GM19395 (cell line): ENCODE results near the gene GRHL1.

Experiments used
- ATAC-seq: cut with Tn5 transposase; IDR thresholded peaks from one replicate; pipeline ENCODE4 v1.9.1; 2021; ENCODE audit warnings: mild to moderate bottlenecking, moderate library complexity; ENCODE audit not compliant: unreplicated experiment

GRHL1 gene

DNA sequence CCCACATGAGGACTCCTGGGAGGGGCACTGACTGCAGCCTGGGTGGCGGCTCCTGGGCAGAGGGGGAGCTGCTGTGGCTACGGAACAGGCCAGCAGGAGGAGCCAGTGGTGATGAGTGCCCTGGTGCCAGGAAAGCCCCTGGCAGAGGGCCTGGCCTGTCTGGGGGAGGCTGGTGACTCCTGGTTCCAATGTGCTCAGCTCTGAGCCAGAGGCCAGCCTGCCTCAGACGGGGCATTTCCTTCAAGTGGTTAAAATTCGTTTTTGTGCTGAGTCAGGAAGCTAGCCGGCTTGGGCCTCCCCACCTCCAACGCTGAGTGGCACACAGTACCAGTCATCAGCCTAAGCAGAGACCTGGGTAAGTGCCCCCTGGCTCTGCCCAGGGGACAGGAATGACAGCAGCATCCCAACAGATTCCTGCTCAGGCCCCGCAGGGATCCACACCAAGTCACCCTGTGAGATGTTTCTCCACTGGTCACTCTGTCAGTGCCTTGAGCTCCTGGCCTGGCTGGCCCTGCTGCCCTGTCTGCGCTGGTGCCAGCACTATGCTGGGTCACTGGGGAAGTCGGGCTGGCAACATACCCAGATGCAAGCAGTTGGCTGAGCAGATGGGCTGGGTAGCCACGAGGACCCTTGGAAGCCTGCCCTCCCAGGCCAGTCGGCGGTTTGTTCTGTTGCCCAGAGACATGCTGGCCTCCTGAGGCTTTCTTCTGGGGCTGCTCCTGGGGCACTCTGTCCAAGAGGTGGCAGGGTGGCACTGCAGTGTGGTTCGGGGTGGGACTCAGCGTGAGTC, 84.8 kb downstream of the GRHL1 start:
- ATAC-seq = no peak

DNA sequence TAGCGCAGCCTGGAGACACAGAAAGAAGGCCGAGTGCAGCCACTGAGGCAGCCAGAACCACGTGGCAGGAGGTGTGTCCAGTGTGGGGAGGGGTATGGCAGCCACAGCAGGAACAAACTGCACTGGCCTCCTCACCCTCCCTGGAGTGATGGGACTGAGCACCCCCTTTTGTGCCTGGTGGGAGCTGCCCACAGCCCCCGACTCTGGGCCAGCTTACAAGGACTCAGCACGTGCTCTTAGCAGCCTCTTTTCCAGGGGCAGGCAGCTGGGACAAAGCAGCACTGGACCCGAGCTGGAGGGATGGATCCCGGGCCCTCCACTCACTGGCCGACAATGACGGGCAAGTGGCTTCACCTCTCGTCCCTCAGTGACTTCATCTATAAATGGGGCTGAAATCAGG, 86.6 kb downstream of the GRHL1 start:
- no peak for ATAC-seq

DNA sequence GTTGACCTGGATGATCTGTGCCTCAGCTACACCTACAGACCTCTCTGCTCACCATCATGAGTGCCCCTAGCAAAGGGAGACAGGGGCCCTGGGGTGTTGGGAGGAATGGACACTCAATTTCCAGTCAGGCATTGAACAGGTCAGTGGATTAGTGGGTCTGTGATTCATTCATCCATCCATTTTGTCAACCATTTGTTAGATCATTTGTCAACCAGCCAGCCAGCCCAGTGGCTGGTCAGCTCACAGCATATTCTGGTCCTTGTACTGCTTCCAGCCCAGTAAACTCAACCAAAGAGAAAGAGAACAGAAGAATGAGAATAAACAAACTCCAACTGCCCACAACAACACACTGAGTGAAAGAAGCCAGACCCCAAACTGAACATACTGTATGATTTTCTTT, 87.2 kb downstream of the GRHL1 start:
- no peak for ATAC-seq

DNA sequence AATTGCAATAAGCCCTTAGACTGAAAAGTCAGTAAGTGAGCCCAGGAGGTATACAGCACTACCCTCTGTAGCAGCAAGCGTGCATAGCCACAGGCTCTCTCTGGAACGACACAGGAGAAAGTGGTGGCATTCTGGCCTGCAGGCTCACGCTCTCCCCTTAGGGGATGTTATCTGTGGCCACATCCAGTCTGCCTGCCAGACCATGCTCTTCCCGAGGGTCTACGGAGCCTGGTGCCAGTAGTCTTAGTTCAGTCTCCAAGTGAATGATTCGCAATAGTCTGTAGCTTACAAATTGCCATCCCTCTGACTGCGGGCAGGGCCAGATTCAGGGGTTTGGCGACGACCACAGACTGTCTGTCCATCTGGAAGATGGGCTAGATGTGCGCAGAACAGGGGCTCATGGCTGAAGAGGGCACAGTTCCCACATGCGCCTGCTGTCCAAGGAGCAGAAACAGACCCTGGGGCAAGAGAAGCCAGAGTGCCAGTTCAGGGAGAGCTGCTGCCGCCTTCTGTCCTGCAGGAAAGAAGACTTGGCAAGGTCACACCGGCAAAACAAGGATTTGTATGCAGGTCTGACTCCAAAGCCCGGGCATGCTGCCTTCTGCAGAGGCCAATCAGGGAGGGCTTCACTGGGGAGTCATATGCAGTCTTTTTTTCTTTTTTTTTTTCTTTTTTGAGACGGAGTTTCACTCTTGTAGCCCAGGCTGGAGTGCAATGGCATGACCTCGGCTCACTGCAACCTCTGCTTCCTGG, 88.3 kb downstream of the GRHL1 start:
- ATAC-seq = no peak

DNA sequence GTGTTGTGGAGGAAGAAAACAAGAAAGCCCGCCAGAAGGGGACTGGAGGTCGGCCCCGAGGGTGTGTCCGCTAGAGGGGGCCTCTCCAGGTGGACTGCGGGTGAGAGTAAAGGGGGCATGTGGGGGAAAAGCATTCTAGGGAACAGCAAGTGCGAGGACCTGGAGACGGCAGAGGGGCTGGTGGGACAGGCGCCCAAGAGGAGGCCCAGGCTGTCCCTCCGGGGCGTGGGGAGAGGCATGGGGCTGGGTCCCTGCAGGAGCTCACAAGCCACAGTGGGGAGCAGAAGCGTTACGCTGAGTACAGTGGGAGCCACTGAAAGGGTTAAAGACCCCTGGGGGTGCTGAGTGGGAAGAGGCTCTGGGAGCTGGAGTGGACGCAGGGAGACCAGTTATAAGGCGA, 90.2 kb downstream of the GRHL1 start:
- no peak for ATAC-seq

DNA sequence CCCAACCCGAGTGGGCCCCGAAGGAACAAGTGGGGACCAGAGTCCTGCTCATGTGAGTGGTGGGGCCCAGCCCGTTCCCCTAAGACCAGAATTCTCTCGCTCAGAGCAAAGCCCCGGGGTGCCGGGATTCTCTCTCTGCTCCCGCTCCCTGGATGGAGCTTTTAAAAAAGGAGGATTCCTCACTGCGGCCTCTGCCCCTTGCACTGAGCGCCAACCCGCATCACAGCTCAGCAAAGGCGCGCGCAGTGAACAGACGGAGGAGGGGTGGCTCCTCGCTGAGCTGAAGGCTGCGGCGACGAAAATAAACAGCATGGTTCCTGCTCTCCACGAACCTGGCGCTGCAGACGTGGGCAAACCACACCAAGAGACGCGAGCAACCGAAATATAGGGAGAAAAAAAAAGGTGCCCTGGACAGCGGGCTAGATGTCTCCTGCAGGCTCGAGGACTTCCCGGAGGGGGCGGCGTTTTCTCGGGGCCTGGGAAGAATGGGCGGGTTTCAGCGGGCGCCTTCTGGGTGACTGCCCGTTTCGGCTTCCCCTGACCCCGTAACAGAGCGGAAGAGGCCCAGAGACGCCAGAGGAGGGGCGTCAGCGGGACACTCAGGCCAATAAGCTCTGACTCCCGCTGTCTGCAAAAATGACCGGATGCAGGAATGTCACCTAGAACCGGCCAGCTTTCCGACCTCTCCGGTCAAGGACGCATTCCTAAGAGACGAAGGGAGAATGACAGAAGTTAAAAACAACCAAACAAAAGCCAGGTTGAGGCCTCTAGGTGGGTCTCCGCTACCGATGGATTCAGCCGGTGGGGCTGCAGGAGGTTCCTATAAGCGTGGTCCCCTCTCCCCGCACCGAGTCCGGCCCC, 91.0 kb downstream of the GRHL1 start:
- ATAC-seq = no peak

DNA sequence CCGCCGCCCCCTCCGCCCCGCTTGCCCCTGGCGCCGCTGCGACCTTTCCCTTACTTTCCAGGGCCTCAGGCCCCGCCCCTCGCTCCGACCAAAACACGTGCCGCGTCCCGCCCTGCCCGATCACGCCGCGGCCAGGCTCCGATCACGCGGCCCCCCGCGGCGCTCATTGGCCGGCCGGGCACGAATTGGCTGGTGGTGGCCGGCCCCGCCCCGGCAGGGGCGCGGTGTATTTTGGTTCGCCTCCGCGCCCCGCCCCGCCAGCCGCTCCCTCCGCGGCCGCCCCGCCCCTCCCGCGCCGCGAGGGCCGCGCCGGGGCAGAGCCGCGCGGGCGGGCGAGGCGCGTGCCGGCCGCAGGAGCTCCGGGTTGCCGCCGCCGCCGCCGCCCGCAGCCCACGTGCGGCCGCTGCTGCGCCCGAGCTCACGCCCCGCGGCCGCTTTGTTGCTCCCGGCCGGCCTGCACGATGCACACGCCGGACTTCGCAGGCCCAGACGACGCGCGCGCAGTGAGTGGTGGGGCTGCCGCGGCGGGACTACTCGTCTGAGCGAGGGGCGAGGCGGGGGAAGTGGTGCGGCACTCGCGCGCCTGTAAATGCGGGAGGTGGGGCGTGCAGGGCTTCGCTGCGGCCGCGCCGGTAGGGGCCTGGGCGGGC, 91.9 kb downstream of the GRHL1 start, which contains the start of gene KLF11:
TSS of gene KLF11 (plus strand) at position 295 of the 650 bp plus-strand sequence. CDS start at position 462, 167 bp downstream.
- peak; percentile 55 for ATAC-seq

DNA sequence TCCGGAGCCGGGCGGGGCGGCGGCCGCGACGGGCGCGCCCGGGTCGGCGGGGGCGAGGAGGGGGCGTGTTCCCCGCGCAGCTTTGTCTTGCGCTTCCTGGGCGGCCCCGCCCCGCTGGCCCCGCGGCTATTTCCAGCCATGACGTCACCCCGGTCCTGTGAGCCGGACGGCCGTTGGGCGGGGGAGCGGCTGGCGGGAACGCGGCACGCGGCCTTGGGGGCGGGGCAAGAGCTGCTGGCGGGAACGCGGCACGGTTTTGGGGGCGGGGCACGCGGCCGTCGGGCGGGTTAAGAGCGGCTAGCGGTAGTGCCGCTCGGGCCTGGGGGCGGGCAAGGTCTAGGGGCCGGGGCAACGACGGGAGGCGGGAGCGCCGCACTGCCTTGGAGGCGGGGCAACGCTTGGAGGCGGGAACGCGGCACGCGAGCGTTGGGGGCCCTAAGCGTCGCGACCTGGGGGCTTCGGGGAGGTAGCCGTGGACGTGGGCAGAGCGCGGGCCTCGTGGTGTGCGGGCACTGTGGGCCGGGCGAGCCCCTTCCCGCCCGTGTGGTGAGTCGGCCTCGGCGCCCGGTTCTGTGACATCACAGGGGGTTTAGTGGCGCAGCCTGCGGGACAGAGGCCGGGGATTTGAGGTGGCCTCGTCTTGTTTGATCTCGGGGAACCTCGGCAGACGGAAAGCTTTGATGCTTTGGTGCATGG, 92.6 kb downstream of the GRHL1 start:
- peak; percentile 55 for ATAC-seq

DNA sequence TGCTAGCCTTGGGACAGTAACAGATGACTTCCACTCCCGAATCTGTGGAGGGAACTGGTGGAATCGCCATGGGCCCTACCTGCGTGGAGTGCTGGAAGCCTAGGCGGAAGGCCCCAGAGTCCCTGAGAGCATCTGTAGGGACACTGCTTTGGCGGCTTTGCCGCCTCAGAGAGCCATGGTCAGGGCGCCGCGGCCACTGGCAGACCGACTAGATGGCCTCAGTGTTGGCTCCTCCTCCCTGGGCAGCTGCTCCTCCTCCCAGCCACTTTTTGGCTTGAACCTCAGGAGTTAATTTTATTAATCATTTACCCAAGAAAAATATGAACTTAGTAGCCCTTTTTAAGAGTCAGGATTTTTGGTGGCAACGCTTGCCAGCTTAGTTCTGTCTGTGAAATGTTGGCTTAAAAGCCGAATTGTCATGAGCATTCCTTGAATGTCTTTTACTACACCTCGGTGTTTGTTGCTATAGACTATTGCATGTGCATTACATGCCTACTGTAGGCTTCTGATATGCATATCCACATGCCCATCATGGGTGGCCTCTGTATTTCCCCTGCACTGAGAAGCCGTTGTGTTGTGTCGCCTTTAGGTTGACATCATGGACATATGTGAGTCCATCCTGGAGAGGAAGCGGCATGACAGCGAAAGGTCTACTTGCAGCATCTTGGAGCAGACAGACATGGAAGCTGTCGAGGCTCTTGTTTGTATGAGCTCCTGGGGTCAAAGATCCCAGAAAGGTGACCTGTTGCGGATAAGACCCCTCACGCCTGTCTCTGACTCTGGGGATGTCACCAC, 94.3 kb downstream of the GRHL1 start:
- no peak for ATAC-seq

DNA sequence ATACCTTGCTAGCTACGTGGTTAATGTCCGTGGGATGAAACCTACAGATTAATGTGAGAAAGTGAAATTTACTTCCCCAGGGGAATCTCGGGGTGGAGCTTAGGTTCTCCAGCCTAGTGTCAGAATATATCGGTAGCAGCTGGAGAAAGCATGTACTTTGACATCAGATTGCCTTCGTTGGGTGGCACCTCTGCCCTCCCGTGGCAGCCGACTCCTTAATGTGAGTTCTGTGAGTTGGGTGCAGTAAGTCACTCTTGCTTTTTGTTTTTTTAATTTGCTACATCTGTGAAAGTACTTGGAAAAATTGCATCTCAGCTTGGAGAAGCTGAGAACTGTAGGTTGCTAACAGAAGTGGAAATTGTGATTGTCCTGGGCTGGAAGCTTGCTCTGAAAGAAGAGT, 95.4 kb downstream of the GRHL1 start:
- ATAC-seq = no peak

DNA sequence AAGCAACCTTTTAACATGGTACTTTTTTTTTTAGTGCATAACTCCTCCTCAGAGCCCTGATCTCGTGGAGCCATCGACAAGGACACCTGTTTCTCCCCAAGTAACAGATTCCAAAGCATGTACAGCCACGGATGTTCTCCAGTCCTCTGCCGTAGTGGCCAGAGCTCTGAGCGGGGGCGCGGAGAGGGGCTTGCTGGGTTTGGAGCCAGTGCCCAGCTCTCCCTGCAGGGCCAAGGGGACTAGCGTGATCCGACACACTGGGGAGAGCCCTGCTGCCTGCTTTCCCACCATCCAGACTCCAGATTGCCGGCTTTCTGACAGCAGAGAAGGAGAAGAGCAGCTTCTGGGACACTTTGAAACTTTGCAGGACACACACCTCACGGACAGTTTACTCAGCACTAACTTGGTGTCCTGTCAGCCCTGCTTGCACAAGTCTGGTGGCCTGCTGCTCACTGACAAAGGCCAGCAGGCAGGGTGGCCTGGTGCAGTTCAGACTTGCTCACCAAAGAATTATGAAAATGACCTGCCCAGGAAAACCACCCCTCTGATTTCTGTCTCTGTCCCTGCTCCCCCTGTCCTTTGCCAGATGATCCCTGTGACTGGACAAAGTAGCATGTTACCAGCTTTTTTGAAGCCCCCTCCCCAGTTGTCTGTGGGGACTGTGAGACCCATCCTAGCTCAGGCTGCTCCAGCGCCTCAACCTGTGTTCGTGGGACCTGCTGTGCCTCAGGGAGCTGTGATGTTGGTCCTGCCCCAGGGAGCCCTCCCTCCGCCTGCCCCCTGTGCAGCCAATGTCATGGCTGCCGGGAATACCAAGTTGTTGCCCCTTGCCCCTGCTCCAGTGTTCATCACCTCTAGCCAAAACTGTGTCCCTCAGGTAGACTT, 96.4 kb downstream of the GRHL1 start:
- no peak for ATAC-seq

DNA sequence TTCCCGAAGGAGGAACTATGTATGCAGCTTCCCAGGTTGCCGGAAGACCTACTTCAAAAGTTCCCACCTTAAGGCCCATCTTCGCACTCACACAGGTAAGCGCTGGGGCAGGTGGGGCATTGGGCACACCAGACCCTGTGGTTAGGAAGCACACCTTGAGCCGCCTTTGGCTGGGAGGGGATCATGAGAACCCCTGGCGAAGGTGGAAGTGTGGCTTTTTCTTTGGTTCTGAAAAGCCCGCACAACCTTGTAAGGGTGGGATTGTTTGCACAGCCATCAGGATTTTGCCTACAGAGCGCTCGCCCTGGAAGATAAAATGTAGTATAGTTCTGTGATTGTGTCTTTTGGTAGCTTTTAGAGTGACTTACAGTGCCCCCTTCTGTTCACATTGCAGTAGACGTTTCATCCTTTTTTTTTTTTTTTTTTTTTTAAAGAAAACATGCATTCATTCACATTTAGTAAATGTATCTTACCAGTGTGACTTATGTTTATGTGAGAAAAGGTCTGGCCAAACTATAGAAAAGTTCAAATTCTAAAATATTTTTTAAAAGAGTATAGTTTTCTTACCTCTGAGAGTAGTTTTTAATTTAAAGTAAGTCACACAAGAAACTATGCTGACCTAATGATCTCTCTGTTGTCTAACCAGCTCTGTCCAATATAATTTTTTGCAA, 97.1 kb downstream of the GRHL1 start:
- no peak for ATAC-seq
